Hepatocyte (in vitro differentiated cells): ENCODE measurements around the gene EARS2. TPM values are rescaled to one million over a fixed set of nuclear protein-coding genes. Genes with fewer than 3 reads are reported as not detected.

ENCODE experiments used
- DNase-seq: peaks from one replicate; pipeline ENCODE4 v3.0.0-alpha.2; 2016; ENCODE audit warnings: low spot score
- H2AFZ ChIP-seq: fragments of 200-600 bp; sonication (generic); 2 replicates; pipeline ENCODE4 v1.6.0; 2016; ENCODE audit warnings: antibody characterized with exemption, mild to moderate bottlenecking
- H3K27ac ChIP-seq: fragments of 200-600 bp; sonication (generic); 2 replicates; pipeline ENCODE4 v1.5.1; 2016; ENCODE audit warnings: mild to moderate bottlenecking
- H3K27me3 ChIP-seq: fragments of 200-600 bp; sonication (generic); 2 replicates; pipeline ENCODE4 v1.6.1; 2016
- H3K36me3 ChIP-seq: fragments of 200-600 bp; sonication (generic); replicated peaks from 2 replicates; pipeline ENCODE4 v1.5.1; 2016; ENCODE audit warnings: low read depth; ENCODE audit not compliant: insufficient read depth
- H3K4me1 ChIP-seq: fragments of 200-600 bp; sonication (generic); 2 replicates; pipeline ENCODE4 v1.5.1; 2016; ENCODE audit warnings: mild to moderate bottlenecking, moderate library complexity; ENCODE audit not compliant: insufficient read depth
- H3K4me2 ChIP-seq: fragments of 200-600 bp; sonication (generic); 2 replicates; pipeline ENCODE4 v1.6.0; 2016
- H3K4me3 ChIP-seq: fragments of 200-600 bp; sonication (generic); 2 replicates; pipeline ENCODE4 v1.5.1; 2016; ENCODE audit warnings: mild to moderate bottlenecking
- H3K79me2 ChIP-seq: fragments of 200-600 bp; sonication (generic); 2 replicates; pipeline ENCODE4 v1.6.0; 2017; ENCODE audit warnings: mild to moderate bottlenecking
- H3K9me2 ChIP-seq: fragments of 200-600 bp; sonication (generic); replicated peaks from 2 replicates; pipeline ENCODE4 v1.6.0; 2017; ENCODE audit warnings: mild to moderate bottlenecking; ENCODE audit not compliant: insufficient read depth
- H3K9me3 ChIP-seq: fragments of 200-600 bp; sonication (generic); 2 replicates; pipeline ENCODE4 v1.5.1; 2016; ENCODE audit warnings: low read depth, mild to moderate bottlenecking
- H4K20me1 ChIP-seq: fragments of 200-600 bp; sonication (generic); 2 replicates; pipeline ENCODE4 v1.6.0; 2016; ENCODE audit warnings: mild to moderate bottlenecking; ENCODE audit not compliant: insufficient read depth, poor library complexity, severe bottlenecking
- EZH2 ChIP-seq: fragments of 200-600 bp; sonication (generic); IDR thresholded peaks from 2 replicates; pipeline ENCODE4 v1.6.1; 2016; ENCODE audit warnings: antibody characterized with exemption, mild to moderate bottlenecking, borderline replicate concordance
- EZH2phosphoT487 ChIP-seq: fragments of 200-600 bp; sonication (generic); IDR thresholded peaks from one replicate; pipeline ENCODE4 v1.6.1; 2018; ENCODE audit warnings: antibody characterized with exemption, mild to moderate bottlenecking, low read depth, moderate library complexity; ENCODE audit not compliant: unreplicated experiment, severe bottlenecking
- WGBS: methylation state at CpG from one replicate; pipeline ENCODE4 v1.1.6; 2016; ENCODE audit warnings: low lambda C conversion rate; ENCODE audit errors: missing lambda C conversion rate; 5-methylcytosine and 5-hydroxymethylcytosine counted together
- polyA plus RNA-seq: library from polyadenylated mRNA; unstranded; fragments of >200 nt; fragmentation: Nextera tagmentation; extraction: Ambion mirVana; gene quantifications from 2 replicates; pipeline ENCODE4 v1.2.1, GENCODE V29; 2016
- total RNA-seq: library from RNA; depleted of rRNA; stranded (reverse); fragments of >200 nt; gene quantifications from 2 replicates; pipeline ENCODE4 v1.2.3, GENCODE V29; 2014
- TF ChIP-seq, protein P1 (sequence below): fragments of 200-600 bp; sonication (generic); IDR thresholded peaks from 2 replicates; pipeline ENCODE4 v1.5.1; 2016; ENCODE audit warnings: antibody characterized with exemption, mild to moderate bottlenecking; ENCODE audit not compliant: poor library complexity

Gene EARS2
- total and polyA plus RNA-seq, 2 experiments from 2014 or later: 25.2 to 26.5 TPM

DNA sequence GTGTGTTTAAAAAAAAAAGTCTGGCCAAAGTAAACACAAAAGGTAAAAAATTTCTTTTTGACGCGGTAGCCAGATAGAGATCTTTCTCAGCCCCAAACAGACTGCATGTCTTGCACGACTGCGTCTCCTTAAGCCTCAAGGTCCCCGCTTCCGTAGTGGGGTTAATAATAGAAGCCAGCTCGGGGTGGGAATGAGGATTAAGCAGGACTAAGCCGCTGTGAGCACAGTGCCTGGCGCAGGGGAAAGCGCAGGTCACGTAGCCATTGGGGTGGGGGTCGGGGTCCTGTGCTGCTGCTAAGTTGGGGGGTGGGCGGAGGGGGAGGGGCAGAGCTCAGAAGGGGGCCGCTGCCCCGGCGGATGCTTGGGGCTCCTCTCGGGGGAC, 47.4 kb downstream of the EARS2 start:
- peak overlapping the region; percentile 100 for H3K4me2 ChIP-seq
- peak overlapping the region; percentile 85 for H3K4me3 ChIP-seq
- peaks cover 46% of the 10 kb centered on the region for H4K20me1 ChIP-seq
- H3K9me2 ChIP-seq: no peaks in the 10 kb centered on the region
- H3K9me3 ChIP-seq: no peaks in the 10 kb centered on the region
- no peaks in the 10 kb centered on the region for H3K36me3 ChIP-seq
- peak overlapping the region; percentile 49 for H3K27ac ChIP-seq
- no peak overlapping the region for H2AFZ ChIP-seq
- no peaks in the 10 kb centered on the region for H3K27me3 ChIP-seq
- 0% methylated on average over 10 of the region's 17 CpGs for WGBS
- H3K79me2 ChIP-seq: peaks cover 52% of the 10 kb centered on the region
- TF ChIP-seq EZH2phosphoT487: no peak
- TF ChIP-seq, protein P1, sequence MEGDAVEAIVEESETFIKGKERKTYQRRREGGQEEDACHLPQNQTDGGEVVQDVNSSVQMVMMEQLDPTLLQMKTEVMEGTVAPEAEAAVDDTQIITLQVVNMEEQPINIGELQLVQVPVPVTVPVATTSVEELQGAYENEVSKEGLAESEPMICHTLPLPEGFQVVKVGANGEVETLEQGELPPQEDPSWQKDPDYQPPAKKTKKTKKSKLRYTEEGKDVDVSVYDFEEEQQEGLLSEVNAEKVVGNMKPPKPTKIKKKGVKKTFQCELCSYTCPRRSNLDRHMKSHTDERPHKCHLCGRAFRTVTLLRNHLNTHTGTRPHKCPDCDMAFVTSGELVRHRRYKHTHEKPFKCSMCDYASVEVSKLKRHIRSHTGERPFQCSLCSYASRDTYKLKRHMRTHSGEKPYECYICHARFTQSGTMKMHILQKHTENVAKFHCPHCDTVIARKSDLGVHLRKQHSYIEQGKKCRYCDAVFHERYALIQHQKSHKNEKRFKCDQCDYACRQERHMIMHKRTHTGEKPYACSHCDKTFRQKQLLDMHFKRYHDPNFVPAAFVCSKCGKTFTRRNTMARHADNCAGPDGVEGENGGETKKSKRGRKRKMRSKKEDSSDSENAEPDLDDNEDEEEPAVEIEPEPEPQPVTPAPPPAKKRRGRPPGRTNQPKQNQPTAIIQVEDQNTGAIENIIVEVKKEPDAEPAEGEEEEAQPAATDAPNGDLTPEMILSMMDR: no peak
- no peak for TF ChIP-seq EZH2
- peaks cover 4% of the 10 kb centered on the region for H3K4me1 ChIP-seq
- DNase-seq: peak; percentile 39

DNA sequence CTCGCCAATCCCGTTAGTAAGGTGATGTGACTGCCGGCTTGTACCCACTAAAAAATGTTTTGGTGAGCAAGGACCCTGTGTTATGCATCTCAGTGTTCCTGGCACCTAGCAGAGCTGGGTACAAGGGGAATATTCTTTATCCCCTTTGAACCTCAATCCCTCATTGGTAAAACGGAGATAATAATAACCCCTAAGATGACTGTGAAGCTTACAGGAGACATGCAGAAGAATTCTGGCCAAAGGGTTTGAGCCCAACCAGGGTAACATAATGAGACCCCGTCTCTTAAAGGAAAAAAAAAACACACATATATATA, 47.8 kb downstream of the EARS2 start:
- TF ChIP-seq EZH2phosphoT487: no peak
- TF ChIP-seq, protein P1: no peak
- Histone ChIP-seq H4K20me1 (peaks cover 49% of the 10 kb centered on the region), H3K79me2 (peaks cover 54% of the 10 kb centered on the region), H3K4me1 (peaks cover 4% of the 10 kb centered on the region), H3K4me2 (peak overlapping the region; percentile 100), H3K9me2 (no peaks in the 10 kb centered on the region), H3K4me3 (peak overlapping the region; percentile 85), H3K36me3 (no peaks in the 10 kb centered on the region), H3K9me3 (no peaks in the 10 kb centered on the region), H3K27ac (peak overlapping the region; percentile 41), H3K27me3 (no peaks in the 10 kb centered on the region), H2AFZ (no peak overlapping the region)
- WGBS: 1% methylated on average over 5 of the region's 5 CpGs
- DNase-seq: no peak

DNA sequence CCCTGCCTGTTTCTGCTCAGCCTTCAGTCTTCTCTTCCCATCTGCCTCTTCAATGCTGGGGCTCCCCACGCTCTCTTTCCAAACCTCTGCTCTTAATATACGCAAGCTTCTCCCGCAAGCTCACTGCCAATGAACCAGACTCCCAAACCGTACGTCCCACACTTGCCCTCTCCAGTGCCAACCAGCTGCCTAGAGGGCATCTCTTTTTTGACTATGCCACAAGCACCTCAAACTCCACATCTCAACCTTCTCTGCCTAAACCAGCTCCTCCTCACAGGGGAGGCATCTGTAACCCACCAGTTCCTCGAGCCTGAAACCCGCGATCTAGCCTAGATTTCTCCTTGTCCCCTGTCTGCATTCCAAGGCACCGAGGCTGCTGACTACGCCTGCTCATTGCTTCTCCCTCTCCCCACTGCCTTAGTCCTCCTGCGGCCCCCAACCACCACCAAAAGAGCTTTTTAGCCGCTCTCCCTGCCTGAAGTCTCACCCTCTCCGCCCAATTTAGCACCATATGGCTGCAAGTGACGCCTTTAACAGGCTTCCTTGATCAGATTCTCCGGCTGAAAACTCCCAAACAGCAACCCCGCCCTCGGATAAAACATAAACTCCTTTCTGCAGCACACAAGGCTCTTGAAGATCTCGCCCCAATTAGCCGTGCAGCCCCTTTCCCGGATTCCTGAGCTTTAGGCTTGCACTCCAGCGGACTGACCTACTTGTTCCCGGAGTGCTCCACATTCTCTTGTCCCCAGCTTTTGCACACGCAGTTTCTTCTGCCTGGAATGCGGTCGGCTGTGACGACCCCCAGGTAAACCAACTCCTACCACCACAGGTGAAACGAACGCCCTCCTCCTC, 48.3 kb downstream of the EARS2 start:
- Histone ChIP-seq H3K4me1 (peaks cover 4% of the 10 kb centered on the region), H3K9me3 (no peaks in the 10 kb centered on the region), H4K20me1 (peaks cover 52% of the 10 kb centered on the region), H3K4me2 (peak overlapping the region; percentile 100), H3K36me3 (no peaks in the 10 kb centered on the region), H3K4me3 (peak overlapping the region; percentile 85), H3K27me3 (no peaks in the 10 kb centered on the region), H3K9me2 (no peaks in the 10 kb centered on the region), H3K27ac (peak overlapping the region; percentile 41), H2AFZ (no peak overlapping the region), H3K79me2 (peaks cover 60% of the 10 kb centered on the region)
- DNase-seq: peak; percentile 16
- TF ChIP-seq EZH2: no peak
- no peak for TF ChIP-seq EZH2phosphoT487
- TF ChIP-seq, protein P1: no peak
- 16% methylated on average over 28 of the region's 28 CpGs for WGBS
